Erythroblast (primary cell): Measurements from ENCODE around the gene TLL2.

Experiments
- DNase-seq, 2 experiments: peaks; one replicate each; lab custom pipeline; 2025; lab: John Stamatoyannopoulos, UW
- GATA1 ChIP-seq: IDR thresholded peaks from 2 replicates; pipeline ENCODE4 v1.6.1; 2011; ENCODE audit warnings: low read depth, mild to moderate bottlenecking, control low read depth, low read length, moderate library complexity
- POLR2A ChIP-seq: IDR thresholded peaks from 2 replicates; pipeline ENCODE4 v1.6.1; 2011; ENCODE audit warnings: mild to moderate bottlenecking, low read length

Gene TLL2

DNA sequence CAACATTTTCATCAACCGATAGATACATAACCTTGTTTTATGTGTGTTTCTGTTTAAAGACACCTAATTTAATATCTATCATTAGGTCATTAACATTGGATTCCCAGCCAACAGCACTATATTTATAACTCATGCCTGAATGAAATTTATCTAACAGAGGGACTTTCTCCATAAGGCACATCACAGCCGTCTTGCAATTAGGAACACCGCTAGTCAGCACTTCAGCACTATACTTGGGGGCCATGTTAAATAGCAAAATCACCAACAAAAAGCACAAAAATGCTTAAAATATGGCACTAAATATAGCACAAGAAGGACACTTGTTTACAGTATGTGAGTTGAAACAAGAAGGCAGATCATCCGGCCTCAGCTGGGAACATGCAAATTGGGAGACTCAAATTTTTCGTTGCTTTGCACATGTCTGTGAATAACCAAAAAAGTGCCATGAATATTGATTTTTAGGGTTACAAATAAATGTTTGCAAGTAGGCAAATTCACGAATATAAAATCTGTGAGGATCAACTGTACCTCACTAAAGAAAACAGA, 51.0 kb downstream of the TLL2 start:
- TF ChIP-seq POLR2A = no peak
- no peak for TF ChIP-seq GATA1
- DNase-seq = no peak

DNA sequence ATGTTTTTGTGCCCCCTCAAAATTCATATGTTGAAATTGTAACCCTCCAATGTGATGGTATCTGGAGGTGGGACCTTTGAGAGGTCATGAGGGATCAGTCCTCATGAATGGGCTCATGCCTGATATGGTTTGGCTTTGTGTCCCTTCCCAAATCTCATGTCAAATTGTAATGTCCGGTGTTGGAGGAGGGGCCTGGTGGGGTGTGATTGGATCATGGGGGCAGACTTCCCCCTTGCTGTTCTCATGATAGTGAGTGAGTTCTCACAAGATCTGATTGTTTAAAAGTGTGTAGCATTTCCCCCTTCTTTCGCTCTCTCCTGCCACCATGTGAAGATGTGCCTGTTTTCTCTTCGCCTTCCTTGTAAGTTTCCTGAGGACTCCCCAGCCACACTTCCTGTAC, 53.4 kb downstream of the TLL2 start:
- no peak for DNase-seq
- TF ChIP-seq POLR2A (no peak), GATA1 (no peak)

DNA sequence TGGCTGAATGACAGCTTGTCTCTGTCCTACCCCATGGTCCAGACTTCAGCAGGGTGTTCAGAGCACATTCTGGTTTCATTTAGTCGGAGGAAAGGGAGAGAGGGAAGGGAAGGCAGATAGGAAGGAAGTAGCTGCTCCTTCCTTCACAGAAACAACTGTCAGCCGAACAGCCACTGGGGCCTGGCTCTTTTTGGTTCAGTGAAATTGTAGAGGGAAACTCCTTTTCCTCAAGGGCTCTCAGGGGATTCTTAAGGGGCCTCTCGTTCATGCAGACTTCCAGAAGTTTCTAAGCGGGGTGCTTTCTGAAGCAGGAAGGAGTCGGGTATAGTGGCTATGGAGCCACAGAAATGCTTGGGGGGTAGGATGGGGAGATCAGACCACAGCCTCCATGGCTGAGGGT, 56.4 kb downstream of the TLL2 start:
- no peak for DNase-seq

DNA sequence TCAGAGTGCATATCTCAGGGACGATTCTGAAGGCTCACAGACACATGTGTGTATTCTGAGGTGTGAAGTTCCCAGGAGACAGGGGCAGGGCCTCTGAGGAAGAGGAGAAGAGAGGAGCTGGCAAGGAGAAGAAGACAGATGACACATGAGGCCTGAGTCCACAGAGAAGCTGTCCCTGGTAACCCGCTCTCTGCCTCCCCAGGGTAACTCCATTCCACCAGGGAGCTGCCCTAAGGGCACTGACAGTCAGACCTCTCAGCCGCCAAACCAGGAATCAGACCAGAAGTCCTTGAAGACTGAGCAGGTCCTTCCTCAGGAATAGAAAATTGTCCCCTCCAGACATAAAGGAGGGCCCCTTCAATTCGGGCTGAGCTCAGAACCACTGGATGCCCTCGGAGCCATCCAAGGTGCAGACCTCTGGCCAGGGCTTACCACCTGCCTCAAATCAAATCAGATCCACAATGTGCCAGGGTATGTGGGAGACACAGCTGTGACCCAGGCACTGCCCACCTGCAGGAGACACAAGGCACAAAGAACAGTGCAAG, 57.4 kb downstream of the TLL2 start:
- no peak for DNase-seq
- TF ChIP-seq POLR2A (no peak), GATA1 (no peak)

More for the DNA sequence above, 56.4 kb downstream of the TLL2 start:
- TF ChIP-seq GATA1 = no peak
- no peak for TF ChIP-seq POLR2A

DNA sequence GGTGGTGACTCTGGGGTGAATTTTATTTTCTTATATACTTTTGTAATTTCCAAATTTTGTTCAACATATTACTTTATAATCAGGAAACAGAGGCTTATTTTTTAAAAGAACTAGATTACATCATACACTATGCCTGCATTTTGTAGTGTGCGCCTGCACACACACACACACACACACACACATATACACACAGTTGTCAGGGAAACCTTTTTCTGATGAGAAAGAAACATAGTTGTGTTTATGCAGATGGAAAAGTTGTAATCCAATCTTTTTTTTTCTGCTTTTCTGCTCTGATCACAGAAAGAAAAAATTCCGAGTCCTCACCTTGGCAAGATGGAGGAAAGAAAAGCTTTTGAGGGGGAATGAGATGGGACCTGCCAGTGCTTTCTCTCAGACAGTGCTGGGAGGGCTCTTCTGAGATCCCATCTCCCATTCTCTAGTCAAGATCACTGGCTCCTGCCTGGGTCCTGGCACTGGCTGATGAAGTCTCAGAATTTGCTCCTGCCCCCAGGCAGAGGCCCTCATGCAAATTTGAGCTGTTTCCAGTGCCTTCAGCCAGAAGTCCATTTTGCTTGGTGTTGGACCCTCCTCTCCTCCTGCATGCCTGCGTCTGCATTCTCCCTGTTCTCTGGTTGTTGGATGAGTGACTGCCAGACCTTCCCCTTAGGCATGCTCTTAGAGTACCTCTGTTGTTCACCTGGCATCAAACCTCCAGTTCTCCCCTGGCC, 59.7 kb downstream of the TLL2 start:
- TF ChIP-seq POLR2A (no peak), GATA1 (no peak)
- DNase-seq = no peak

DNA sequence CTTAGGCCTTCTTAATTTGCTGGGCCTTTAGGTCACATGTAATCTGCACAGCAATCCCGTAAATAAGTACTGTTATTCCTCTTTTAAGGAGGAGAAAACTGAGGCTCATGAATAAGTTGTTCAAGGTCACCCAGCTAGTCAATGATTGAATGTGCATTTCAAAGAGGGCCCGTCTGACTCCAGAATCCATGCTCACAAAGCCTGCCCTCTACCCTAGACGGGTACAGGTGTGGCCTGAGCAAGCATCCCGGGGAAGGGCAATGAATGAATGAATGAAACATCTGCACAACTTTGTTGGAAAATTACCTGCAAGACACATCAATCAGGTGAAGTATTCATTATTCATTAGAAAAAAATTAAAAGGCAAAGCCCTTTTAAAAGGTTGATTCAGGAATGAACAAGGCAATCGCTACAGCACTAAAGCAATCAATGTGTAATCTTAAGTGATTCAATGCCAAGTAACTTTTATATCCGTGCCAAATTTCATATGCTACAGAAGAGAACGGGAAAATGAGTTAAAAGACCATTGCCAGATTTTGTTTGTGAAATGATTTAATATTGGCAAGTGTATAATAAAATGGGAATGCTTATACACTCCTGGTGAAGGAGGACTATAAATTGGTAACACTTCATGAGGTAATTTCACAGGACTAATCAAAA, 61.1 kb downstream of the TLL2 start:
- no peak for DNase-seq
- no peak for TF ChIP-seq GATA1
- no peak for TF ChIP-seq POLR2A

DNA sequence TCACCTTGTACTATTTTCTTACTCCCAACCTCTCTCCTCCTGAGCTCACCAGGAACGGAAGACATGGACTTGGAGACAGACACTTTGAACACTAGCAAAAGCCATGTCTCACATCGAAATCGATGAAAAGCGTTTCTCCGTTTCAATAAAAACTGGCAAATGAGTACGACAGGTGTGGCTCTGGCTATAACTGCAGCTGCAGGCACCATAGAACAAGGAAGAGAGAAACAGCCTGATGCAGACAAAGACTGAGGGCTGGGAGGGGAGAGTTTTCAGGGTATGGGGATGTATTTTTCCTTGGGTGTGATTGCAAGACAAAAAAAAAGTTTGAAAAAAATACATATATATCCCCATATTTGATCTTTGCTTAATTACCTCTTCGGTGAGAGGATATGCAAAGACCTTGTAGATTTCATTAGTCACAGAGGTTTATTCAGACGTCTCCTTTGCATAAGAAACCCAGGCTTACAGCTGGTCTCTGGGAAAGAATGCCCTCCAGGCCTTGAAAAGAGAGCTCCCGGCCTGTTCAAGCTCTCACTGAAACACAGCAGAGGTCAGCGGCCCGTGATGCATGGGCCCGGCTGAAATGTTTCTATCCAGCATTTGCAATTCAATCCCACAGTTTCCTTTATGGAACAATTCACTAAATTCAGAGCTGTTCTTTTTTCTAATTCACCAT, 63.1 kb downstream of the TLL2 start:
- DNase-seq = no peak
- TF ChIP-seq GATA1 = no peak
- TF ChIP-seq POLR2A = no peak

DNA sequence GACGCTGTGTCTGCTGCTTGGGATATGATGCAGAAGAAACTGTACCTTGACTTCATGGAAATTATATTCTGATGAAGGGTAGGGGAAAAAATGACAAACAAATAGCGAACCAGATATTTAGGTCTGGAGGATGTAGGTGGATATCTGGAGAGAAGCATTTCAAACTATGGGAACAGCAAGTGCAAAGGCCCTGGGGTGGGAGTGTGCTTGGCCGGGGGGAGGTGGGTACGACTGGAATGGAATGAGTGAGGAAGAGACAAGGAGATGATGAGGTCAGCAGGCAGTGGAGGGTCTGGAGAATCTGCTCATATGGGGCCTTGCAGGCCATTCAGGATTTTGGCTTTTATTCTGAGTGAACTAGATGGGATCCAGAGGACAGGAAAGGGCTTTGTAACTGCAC, 65.2 kb downstream of the TLL2 start:
- no peak for DNase-seq
- no peak for TF ChIP-seq POLR2A
- TF ChIP-seq GATA1 = no peak

DNA sequence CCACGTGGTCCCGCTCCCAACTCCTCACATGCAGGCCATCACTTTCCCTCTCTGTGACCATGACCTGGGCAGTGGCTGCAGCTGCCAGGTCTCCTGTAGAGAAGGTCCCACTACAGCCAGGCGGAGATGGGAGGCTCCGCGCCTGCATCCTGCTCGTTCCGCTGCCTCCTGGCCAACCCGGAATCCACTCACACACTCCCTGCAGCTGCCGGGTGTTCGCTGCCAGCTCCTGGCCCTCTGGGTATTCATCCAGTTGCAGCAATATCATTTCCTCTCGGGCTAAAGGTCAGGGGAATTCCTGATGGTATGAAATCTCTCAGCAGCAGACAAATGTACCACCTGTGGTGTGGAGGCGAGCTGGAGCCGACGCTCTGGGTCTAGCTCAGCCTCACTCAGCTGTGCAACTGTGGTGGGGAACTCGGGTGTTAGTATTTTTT, 65.7 kb downstream of the TLL2 start:
- no peak for DNase-seq
- TF ChIP-seq GATA1 (no peak), POLR2A (no peak)

DNA sequence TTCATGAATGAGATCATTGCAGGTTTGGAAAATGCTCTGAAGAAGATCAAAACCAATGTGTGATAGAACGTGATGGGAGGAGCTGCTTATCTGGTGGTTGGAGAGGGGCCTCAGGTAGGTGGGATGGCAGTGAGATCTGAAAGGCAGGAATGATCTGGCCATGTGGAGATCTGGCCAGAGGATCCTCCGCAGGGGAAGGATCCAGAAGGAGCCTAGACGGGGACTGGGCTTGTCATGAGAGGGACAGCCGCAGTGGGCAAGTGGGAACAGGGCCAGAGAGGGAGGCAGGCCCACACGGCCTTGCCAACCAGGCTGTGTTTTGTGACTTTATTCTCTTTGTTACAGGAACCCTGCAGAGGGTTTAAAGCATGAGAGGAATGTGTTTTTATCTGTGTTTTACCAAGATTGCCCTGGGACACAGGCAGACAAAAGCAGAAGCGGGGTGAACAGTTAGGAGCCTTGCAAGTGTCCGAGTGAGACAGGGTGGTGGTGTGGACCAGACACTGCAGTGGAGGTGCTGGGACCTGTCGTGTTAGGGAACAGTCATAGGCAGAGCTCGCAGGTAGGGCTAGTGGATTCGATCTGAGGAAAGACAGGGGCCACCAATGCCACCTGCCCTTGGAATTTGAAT, 66.6 kb downstream of the TLL2 start:
- DNase-seq = no peak
- TF ChIP-seq POLR2A = no peak
- no peak for TF ChIP-seq GATA1

DNA sequence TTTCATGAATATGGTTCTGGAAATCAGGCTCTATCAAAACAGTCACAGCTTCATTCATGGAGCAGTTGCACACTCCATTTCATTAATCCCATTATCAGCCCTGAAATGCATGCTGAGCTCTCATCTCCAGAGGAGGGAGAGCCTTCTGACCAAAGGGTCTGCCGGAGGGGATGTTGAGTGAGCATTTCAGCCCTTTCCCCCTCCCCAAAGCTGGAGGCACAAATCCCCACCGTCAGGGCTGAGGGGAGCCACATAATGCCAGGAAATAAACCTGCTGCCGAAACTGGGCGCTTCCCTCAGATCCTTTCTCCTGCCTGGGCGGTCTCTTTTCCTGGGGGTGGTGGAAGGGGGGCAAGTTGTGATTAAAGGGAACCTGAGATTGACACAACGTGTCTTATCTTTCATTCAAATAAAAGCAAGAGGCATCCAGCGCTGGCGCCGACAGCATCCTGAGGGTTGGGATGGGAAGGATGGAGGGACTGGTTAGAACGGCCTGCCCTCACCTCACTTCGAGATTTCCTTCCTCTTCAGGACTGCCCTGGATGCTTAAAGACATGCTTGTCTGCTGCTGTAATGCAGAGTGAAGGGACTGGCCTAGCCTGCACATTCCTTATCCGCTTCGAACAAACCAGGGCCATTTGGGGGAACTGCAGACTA, 71.6 kb downstream of the TLL2 start:
- TF ChIP-seq POLR2A (no peak), GATA1 (no peak)
- DNase-seq = no peak

DNA sequence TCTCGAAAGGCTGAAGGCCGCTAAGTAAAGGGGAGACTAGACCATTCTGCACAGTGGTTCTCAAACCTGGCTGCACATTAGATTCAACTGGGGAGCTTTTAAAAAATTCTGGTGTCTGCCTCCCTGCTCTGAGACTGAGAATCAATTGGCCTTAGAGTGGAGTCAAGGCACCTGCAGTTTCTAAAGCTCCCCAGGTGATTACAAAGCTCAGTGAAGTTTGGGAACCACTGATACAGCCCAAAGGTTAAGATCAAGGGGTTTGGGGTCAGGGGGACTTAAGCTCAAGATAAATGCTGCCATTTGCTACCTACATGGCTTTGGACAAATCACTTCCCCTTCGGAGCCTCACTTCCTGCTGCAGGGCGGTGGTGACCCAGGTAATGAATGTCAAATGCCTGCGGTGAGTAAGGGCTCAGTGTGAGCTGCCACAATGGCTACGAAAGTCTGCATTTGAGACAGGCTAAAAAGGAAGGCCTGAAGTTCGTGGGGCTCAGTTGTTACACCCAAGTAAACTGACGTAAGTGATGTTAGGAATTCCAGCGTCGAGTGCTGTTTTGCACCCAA, 72.3 kb downstream of the TLL2 start:
- DNase-seq = no peak
- TF ChIP-seq GATA1 (no peak), POLR2A (no peak)
